CD4-positive, CD25-positive, alpha-beta regulatory T cell (primary cell): ENCODE results near the gene WARS2. TPM values are rescaled to one million over a fixed set of nuclear protein-coding genes. Genes with fewer than 3 reads are reported as not detected.

Source experiments
- ATAC-seq, 2 donors: fragments of 150-1000 bp; cut with Tn5 transposase; one replicate each; pipeline ENCODE4 v1.10.0; 2021; ENCODE audit warnings: low read depth in 2 of 2, moderate number of reproducible peaks in 2 of 2, moderate library complexity in 1 of 2
- DNase-seq, 3 donors: peaks; one replicate each; pipeline versions ENCODE4 v3.0.0 to v3.0.0-alpha.2; 2012 to 2022; ENCODE audit warnings: mixed read lengths in 1 of 3
- H3K27ac ChIP-seq: one replicate; pipeline ENCODE4 v1.7.0; 2013; ENCODE audit warnings: mild to moderate bottlenecking, low read length; ENCODE audit not compliant: insufficient read depth, poor library complexity, severe bottlenecking
- H3K27me3 ChIP-seq: one replicate; pipeline ENCODE4 v1.7.0; 2013; ENCODE audit warnings: low read length; ENCODE audit not compliant: control insufficient read depth, insufficient read depth
- H3K36me3 ChIP-seq: one replicate; pipeline ENCODE4 v1.7.0; 2013; ENCODE audit warnings: mild to moderate bottlenecking, low read length, moderate library complexity; ENCODE audit not compliant: control insufficient read depth, insufficient read depth
- H3K4me1 ChIP-seq: 2 replicates; pipeline ENCODE4 v1.7.0; 2013; ENCODE audit warnings: mild to moderate bottlenecking, low read length; ENCODE audit not compliant: insufficient read depth, control insufficient read depth, poor library complexity, severe bottlenecking
- H3K4me3 ChIP-seq: one replicate; pipeline ENCODE4 v1.7.0; 2013; ENCODE audit warnings: low read depth, mild to moderate bottlenecking, low read length, moderate library complexity
- H3K9me3 ChIP-seq, 2 experiments: 1 replicate in 1 of 2; 2 replicates in 1 of 2; pipeline ENCODE4 v1.7.0; 2013; ENCODE audit warnings: low read length in 2 of 2, mild to moderate bottlenecking in 1 of 2, moderate library complexity in 1 of 2; ENCODE audit not compliant: control insufficient read depth in 2 of 2
- H3K27ac Mint-ChIP-seq, 3 donors: one replicate each; pipeline ENCODE4 v1.8.0; 2020 to 2022; ENCODE audit warnings: mild to moderate bottlenecking in 3 of 3, mixed read lengths in 3 of 3, moderate library complexity in 2 of 3
- H3K27me3 Mint-ChIP-seq: one replicate; pipeline ENCODE4 v1.8.0; 2022; ENCODE audit warnings: mild to moderate bottlenecking, mixed read lengths
- H3K36me3 Mint-ChIP-seq: one replicate; pipeline ENCODE4 v1.8.0; 2020; ENCODE audit warnings: mixed read lengths
- H3K4me1 Mint-ChIP-seq, 4 donors: one replicate each; pipeline ENCODE4 v1.8.0; 2020 to 2022; ENCODE audit warnings: mixed read lengths in 4 of 4, mild to moderate bottlenecking in 1 of 4
- H3K4me3 Mint-ChIP-seq, 4 donors: one replicate each; pipeline ENCODE4 v1.8.0; 2020 to 2022; ENCODE audit warnings: mild to moderate bottlenecking in 4 of 4, mixed read lengths in 4 of 4, moderate library complexity in 3 of 4
- H3K9me3 Mint-ChIP-seq, 7 donors: one replicate each; pipeline ENCODE4 v1.8.0; 2020 to 2022; ENCODE audit warnings: mixed read lengths in 7 of 7, mild to moderate bottlenecking in 3 of 7, moderate library complexity in 2 of 7
- polyA plus RNA-seq, 4 donors: library from polyadenylated mRNA; unstranded; fragments of 300-500 nt; fragmentation: Illumina TruSeq; gene quantifications; one replicate each; pipeline ENCODE4 v1.2.3, GENCODE V29; 2021
- total RNA-seq: library from RNA; stranded (reverse); gene quantifications from one replicate; pipeline ENCODE4 v1.2.3, GENCODE V29; 2022

Gene WARS2
- total and polyA plus RNA-seq, 5 donors from 2014 or later, result 13.9 to 23.0 (median 16.9) TPM

DNA sequence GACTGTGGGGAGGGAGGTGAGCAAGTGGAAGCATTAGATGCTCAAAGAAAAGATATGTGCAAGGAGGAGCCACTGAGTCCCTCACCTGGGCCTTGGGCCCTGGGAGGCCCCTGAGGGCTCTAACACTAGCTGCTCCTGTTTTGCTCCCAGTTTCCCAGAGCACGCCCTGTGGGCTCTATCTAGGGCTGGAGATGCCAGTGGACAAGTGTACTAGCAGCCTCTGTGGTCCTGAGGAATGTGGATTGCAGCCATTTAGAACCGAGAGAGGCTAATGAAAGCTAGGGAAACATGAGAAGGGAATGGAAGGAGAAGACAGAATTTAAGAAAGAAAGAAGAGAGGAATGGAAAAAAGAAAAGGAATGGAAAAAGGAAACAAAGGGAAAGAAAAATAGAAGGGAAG, 142.3 kb downstream of the WARS2 start:
- H3K9me3 ChIP-seq, result no peaks in the 10 kb centered on the region
- Mint-ChIP-seq H3K9me3 (peaks cover 0 to 6% (median 2%) of the 10 kb centered on the region in 7 donors), H3K4me3 (peak overlapping the region in 1 of 4 donors; percentile 59), H3K27ac (no peak overlapping the region), H3K4me1 (peaks cover 0 to 21% (median 1%) of the 10 kb centered on the region in 4 donors), H3K36me3 (no peaks in the 10 kb centered on the region), H3K27me3 (peaks cover 75% of the 10 kb centered on the region)
- H3K36me3 ChIP-seq, result no peaks in the 10 kb centered on the region
- ATAC-seq (no peak), DNase-seq (no peak)
- peaks cover 48% of the 10 kb centered on the region for H3K27me3 ChIP-seq
- H3K27ac ChIP-seq, result no peak overlapping the region
- no peak overlapping the region for H3K4me3 ChIP-seq
- peaks cover 3% of the 10 kb centered on the region for H3K4me1 ChIP-seq

DNA sequence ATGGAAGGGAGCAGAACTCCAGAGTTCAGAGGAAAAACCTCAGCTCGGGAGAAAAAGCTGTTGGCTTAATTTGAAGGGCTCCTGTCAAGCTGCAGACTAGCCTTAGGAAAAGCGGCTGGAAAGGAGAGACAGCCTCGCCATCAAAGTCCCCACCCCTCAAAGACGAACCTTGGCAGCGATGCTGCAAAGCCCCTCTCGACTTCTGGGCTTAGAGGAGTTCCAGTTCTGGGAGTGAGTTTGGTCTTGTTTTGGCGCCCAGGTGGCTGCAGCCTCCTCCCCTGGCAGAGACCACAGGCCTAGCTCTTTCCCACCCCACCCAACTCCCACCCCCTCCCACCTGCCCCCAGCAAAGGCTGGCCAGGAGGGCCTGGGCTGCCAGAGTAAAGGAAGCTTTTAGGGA, 143.2 kb downstream of the WARS2 start:
- no peaks in the 10 kb centered on the region for H3K36me3 ChIP-seq
- peaks cover 71% of the 10 kb centered on the region for H3K27me3 Mint-ChIP-seq
- no peak overlapping the region for H3K27ac Mint-ChIP-seq
- peaks cover 45% of the 10 kb centered on the region for H3K27me3 ChIP-seq
- no peak overlapping the region for H3K4me3 ChIP-seq
- no peak overlapping the region for H3K4me3 Mint-ChIP-seq
- peaks cover 3% of the 10 kb centered on the region for H3K4me1 ChIP-seq
- H3K4me1 Mint-ChIP-seq, result peaks cover 0 to 19% (median 1%) of the 10 kb centered on the region in 4 donors
- H3K9me3 ChIP-seq, result no peaks in the 10 kb centered on the region
- H3K36me3 Mint-ChIP-seq, result no peaks in the 10 kb centered on the region
- DNase-seq, result no peak
- no peak overlapping the region for H3K27ac ChIP-seq
- no peak for ATAC-seq
- H3K9me3 Mint-ChIP-seq, result peaks cover 0 to 5% (median 2%) of the 10 kb centered on the region in 7 donors

DNA sequence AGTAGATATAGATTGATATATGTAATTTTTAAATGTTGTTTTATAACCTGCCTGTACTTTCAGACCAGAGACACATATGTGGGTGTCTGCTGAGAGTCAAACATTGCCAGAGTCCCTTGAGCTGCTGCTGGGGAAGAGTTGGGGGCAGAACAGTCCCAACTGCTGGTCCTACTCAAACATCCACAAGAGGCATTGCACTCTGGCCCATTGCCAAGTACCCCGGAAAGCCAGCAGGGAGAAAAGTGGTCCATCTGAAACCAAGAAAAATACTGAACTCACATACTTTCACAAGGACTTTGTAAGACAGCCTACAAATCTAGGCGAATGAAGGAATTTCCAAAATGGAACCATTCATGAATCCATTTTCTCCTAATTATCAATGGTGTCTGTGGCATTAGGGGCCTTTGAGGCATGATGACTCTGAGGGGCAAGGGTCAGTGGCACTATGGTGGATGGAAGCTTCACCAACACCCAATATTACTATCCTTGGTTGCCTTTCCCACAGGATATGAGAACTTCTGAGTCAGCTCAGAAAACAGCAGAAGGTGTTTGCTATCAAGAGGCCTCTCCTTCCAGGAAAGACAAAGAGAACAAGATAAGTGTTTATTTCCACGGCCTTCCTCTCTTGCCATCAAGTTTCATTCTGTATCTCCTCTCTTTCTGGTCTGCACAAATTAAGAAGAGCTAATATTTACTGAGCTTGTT, 145.0 kb downstream of the WARS2 start:
- no peaks in the 10 kb centered on the region for H3K36me3 Mint-ChIP-seq
- H3K9me3 Mint-ChIP-seq, result peaks cover 0 to 12% (median 2%) of the 10 kb centered on the region in 7 donors
- no peaks in the 10 kb centered on the region for H3K4me1 ChIP-seq
- peaks cover 55% of the 10 kb centered on the region for H3K27me3 ChIP-seq
- peaks cover 83% of the 10 kb centered on the region for H3K27me3 Mint-ChIP-seq
- no peak overlapping the region for H3K4me3 Mint-ChIP-seq
- H3K4me3 ChIP-seq, result no peak overlapping the region
- no peak overlapping the region for H3K27ac Mint-ChIP-seq
- H3K9me3 ChIP-seq, result no peaks in the 10 kb centered on the region
- H3K36me3 ChIP-seq, result no peaks in the 10 kb centered on the region
- no peak for DNase-seq
- peaks cover 0 to 14% (median 1%) of the 10 kb centered on the region in 4 donors for H3K4me1 Mint-ChIP-seq
- no peak overlapping the region for H3K27ac ChIP-seq
- no peak for ATAC-seq

DNA sequence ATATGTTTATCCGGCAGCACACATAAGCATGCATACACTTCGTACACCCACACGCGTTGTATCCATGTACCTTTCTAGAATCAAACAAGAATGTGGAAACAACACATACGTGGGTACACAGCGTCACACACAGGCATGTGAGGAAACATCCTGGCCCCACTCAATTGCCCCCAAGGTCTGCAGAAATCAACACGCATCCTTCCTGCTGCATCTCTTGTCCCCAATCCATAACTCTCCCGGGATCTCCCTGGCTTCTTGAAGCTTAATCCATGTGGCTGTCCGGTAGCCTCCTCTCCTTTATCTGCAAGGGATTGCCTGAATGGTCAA, 146.8 kb downstream of the WARS2 start:
- no peak overlapping the region for H3K27ac Mint-ChIP-seq
- no peaks in the 10 kb centered on the region for H3K36me3 ChIP-seq
- ATAC-seq, result no peak

DNA sequence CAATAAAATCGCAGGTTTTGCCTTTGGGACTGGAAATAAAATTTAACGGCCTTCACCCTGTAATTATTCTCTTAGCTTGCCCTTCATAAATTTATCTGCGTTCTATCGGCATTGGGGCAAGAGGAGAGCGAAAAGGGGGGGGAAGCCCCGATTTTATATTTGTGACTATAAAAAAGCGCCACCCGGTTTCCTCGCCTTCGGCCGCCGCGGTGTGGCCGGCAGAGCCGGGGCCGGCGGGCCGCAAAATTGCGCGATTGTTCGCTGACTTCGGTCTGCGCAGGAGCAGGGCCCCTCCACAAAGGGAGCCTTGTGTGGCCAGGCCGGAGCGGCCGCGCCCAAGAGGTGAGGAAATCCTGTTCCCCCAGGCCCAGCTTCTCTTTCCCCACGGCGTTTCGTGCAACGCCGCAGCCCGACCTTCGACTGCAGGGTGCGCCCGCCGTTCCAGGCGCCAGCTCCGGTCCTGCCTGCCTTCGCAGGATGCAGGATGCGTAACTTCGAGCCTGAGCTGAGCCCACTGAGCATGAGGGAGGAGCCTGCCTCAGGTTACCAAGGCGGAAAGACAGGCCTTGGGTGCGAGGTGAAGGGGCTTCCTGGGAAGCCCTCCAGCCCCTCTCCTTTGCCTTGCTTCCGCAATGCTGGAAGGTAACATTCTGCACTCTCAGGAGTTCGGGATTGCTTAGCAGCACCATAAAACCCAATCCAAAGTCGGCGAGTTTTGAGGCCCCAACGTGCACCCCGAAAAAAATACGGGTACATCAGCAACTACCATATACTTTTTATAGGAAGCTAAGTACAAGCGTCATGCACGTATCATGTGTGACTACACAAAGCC, 147.4 kb downstream of the WARS2 start:
- ATAC-seq (no peak), DNase-seq (no peak)
- Histone ChIP-seq H3K27ac (no peak overlapping the region), H3K27me3 (peaks cover 55% of the 10 kb centered on the region), H3K36me3 (no peaks in the 10 kb centered on the region), H3K4me3 (no peak overlapping the region), H3K9me3 (no peaks in the 10 kb centered on the region), H3K4me1 (no peaks in the 10 kb centered on the region)
- H3K27me3 Mint-ChIP-seq, result peaks cover 80% of the 10 kb centered on the region
- H3K36me3 Mint-ChIP-seq, result no peaks in the 10 kb centered on the region
- peaks cover 0 to 13% (median 1%) of the 10 kb centered on the region in 4 donors for H3K4me1 Mint-ChIP-seq
- H3K9me3 Mint-ChIP-seq, result peaks cover 0 to 11% (median 0%) of the 10 kb centered on the region in 7 donors
- no peak overlapping the region for H3K4me3 Mint-ChIP-seq
- H3K27ac Mint-ChIP-seq, result no peak overlapping the region

More for the DNA sequence above, 146.8 kb downstream of the WARS2 start:
- DNase-seq, result no peak
- Histone ChIP-seq H3K4me3 (no peak overlapping the region), H3K27me3 (peaks cover 58% of the 10 kb centered on the region), H3K4me1 (no peaks in the 10 kb centered on the region), H3K9me3 (no peaks in the 10 kb centered on the region), H3K27ac (no peak overlapping the region)
- Mint-ChIP-seq H3K9me3 (peaks cover 0 to 12% (median 2%) of the 10 kb centered on the region in 7 donors), H3K36me3 (no peaks in the 10 kb centered on the region), H3K4me3 (no peak overlapping the region), H3K27me3 (peaks cover 80% of the 10 kb centered on the region), H3K4me1 (peaks cover 0 to 9% (median 1%) of the 10 kb centered on the region in 4 donors)

DNA sequence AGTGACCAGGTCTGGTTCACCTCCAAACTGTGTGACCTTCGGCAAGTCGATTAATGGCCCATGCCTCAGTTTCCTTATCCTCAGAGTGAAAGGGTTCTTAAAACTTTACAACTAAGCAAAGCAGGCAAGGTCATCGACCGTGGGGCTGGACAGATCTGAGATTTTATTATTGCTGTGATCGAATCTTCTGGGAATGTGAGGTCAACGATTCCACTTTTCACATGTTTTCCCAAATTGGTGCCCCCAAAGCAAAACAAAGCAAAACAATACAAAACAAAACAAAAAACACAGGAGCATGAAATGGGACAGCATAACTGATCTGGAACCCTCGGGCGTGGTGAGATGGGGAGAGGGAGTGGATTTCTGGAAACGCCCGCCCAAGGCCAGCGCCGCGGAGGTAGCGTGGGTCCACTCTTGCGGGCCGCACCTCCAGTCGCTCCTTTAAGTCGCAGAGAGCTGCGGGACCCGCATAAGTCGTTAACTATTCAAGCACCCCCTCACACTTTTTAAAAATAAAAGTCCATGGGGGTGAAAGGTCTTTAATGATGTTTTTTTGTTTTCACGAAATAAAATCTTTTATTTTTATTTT, 148.1 kb downstream of the WARS2 start:
- ATAC-seq (no peak), DNase-seq (no peak)
- H3K4me3 ChIP-seq, result no peak overlapping the region
- no peak overlapping the region for H3K4me3 Mint-ChIP-seq
- peaks cover 55% of the 10 kb centered on the region for H3K27me3 ChIP-seq
- H3K27ac Mint-ChIP-seq, result no peak overlapping the region
- peaks cover 0 to 11% (median 0%) of the 10 kb centered on the region in 7 donors for H3K9me3 Mint-ChIP-seq
- no peaks in the 10 kb centered on the region for H3K36me3 ChIP-seq
- peaks cover 0 to 14% (median 1%) of the 10 kb centered on the region in 4 donors for H3K4me1 Mint-ChIP-seq
- H3K36me3 Mint-ChIP-seq, result no peaks in the 10 kb centered on the region
- no peak overlapping the region for H3K27ac ChIP-seq
- peaks cover 82% of the 10 kb centered on the region for H3K27me3 Mint-ChIP-seq
- no peaks in the 10 kb centered on the region for H3K9me3 ChIP-seq
- no peaks in the 10 kb centered on the region for H3K4me1 ChIP-seq

DNA sequence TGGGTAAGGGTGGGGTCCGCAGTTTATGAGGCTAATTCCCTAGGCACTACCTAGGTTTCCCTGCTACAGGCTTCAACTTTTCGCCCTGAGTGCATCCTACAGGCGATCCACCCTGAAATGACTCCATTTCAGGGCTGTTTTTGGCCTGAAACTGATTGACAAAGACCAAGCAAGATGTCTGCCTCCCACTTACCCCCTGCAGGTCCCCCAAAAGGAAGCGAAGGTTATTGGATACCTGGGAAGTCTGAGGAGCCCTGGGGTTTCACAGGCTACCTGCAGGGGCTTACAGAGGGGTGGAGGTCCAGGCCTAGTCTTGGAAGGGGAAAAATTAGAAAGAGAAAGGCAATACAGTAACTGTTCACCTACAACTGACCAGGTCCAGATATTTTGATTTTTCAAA, 149.0 kb downstream of the WARS2 start:
- no peak overlapping the region for H3K27ac ChIP-seq
- no peaks in the 10 kb centered on the region for H3K36me3 ChIP-seq
- peak overlapping the region in 1 of 4 donors; percentile 21 for H3K4me3 Mint-ChIP-seq
- ATAC-seq (no peak), DNase-seq (no peak)
- H3K27me3 Mint-ChIP-seq, result peaks cover 91% of the 10 kb centered on the region
- no peaks in the 10 kb centered on the region for H3K4me1 ChIP-seq
- no peaks in the 10 kb centered on the region for H3K9me3 ChIP-seq
- peaks cover 48% of the 10 kb centered on the region for H3K27me3 ChIP-seq
- peaks cover 0 to 11% (median 2%) of the 10 kb centered on the region in 7 donors for H3K9me3 Mint-ChIP-seq
- no peak overlapping the region for H3K27ac Mint-ChIP-seq
- H3K4me1 Mint-ChIP-seq, result peaks cover 0 to 23% (median 6%) of the 10 kb centered on the region in 4 donors
- H3K36me3 Mint-ChIP-seq, result no peaks in the 10 kb centered on the region
- H3K4me3 ChIP-seq, result no peak overlapping the region
